ENCODE measurements around the gene SOX8.

- TF ChIP-seq CTCF (IDR thresholded peaks at IDR 0.05) (no peak), ZFX (IDR thresholded peaks at IDR 0.05; ENCODE audit: borderline replicate concordance) (no peak)
Observed at GRCh38 chr16:1010251-1010650, 28.7 kb downstream of the SOX8 start.

All from 22Rv1 (cell line).